Cardiac septum (tissue), 1 donor: ENCODE measurements around the gene DTNBP1. TPM values are rescaled to one million over a fixed set of nuclear protein-coding genes. Genes with fewer than 3 reads are reported as not detected.

Source experiments
- DNase-seq: peaks from one replicate; pipeline ENCODE4 v3.0.0-alpha.2; 2020; ENCODE audit warnings: low spot score
- intact Hi-C: fragments of 100-400 bp; cut with DNase I; formaldehyde crosslinking; loops from one replicate; pipeline ENCODE4 v1.14.0; 2022
- total RNA-seq: library from RNA; stranded (reverse); fragmentation: NEBNext Ultra II Directional; extraction: Animal tissue kit (Norgen Biotek cat#: 25700); gene quantifications from one replicate; pipeline ENCODE4 v1.2.1, GENCODE V29; 2021
- donor health status: DM: no; HTN: no; CAD: no.

The DTNBP1 gene
- total RNA-seq, 1 donor from 2014 or later: 19.0 TPM

DNA sequence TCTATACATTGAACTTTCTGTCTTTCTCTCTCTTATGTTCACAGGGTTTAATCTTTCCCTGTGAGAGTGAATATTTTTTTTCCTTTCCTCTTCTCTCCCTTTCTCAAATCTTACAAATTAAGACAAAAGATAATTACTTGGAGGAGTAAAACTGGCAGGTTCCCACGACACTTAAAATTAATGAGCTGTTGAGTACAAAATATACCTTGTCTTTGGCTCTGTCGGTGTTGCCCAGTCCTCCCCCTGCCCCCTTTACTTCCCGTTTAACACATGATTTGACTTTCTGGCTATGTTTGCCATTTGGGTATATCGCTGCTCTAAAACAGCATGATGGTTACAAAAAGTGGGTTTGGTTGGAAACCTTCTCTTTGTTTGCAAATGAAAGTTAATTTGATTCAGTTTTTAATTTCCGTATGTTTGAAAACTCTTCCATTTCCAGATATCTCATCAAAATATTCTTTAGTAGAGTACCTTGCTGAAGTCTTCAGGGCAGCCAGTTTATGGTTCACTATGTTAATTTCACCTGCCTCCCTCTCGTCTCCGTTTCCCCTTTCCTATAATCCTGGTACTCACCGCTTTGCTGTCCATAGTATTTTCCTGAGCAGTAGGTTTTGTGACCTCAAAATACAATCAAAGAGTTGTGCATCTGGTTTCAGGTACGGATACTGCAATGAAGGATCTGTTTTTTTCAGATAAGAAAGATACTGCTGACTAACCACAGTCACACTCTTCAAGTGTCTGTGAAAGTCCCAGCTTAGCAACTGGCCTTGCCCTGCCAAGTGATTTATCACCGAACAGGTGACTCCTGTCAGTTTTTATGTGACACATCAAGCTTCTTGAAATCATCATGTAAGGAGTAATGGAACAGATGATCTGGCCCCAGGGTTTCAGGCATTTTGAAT lies 181.2 kb downstream of the DTNBP1 start:
- intact Hi-C loops: no loop called here
- no peak for DNase-seq

DNA sequence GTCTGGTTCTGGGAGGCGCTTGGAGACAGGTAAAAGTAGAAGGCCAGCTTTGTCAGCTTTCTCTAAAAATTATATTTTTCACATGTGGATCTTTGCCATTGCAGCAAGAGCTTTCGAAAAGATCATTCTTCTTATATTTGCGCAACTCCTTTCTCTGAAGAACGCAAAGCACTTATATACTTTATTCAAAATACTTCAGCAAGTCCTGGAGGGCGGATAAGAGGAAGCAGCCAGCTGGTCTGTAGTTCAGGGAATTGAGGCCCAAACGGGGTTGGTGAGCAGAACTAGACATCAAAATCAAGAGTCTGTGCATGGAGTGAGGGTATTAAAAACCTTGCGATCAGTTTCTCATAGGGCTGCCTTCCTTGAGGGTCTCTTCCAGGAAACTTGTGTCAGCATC lies 182.3 kb downstream of the DTNBP1 start:
- intact Hi-C loops: no loop called here
- no peak for DNase-seq

DNA sequence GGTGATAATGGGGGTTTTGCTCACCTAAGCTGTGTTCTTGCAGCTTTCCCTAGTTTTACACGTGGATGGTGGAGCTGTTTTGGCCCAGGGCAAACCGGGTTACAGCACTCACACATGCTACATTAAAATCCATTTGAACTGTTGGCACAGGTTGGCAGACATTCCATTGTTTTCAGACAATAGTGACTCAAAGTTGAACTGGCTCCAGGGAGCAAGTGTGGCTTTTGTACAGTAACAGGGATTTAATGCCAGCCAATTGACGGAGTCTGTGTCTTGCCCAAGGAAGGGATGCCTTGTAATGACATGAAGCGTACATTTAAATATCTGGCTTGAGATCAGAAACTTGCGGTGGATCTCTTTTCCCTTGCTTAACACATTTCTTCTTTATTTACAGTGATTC lies 183.1 kb downstream of the DTNBP1 start:
- no peak for DNase-seq

DNA sequence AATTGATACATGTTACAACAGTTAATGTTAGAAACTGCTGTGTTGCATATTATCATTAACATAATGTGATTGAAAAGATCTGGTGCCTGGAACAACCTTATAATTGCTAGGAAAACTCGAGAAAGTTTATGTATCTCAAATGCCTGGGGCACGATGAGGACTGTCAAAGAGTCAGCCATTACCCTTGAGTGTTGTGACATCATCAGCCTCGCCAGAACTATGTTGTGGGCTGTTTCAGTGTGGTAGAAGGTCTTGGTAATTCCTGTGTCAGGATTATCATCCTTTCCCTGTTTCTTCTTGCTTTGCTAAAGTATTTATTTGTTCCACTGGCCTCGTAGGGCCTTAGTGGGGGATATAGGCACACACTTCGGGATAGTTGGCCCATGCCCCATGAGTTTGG lies 185.1 kb downstream of the DTNBP1 start:
- no peak for DNase-seq
- intact Hi-C loops: no loop called here

More for the DNA sequence above, 183.1 kb downstream of the DTNBP1 start:
- intact Hi-C loops: no loop called here

DNA sequence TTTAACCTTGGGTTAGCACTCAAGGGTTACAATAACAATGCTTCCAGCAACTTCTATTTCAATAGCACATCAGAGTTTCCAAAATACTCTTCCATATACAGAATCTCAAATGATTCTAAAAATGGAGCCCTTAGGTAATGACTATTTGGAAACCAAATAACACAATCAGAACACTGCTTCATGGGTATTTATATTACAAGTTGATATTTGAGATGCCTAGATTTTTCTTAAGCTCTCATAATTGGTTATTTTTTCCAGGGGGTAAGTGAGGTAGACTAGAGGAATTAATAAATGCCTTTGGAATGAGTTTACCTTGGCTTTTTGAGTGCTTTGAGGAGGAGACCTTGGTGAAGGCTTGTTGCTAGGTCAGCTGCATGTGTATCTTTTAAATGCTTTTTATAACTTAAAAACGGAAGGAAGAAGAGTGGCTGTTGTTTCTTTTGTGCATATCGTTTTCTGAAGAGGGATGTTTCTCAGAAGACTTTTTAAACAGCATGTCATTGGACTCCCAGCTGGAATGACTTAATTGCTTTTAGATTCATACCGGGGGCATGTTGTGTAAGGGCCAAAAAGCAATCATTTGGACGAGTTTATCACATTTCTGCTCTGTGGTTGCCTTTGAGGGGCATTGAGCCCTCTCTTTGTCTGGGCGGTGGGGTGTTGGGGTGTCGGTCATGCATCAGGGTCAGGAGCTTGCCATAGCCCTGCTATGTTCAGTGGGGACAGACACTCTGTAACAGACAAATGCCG lies 186.0 kb downstream of the DTNBP1 start:
- DNase-seq: no peak
- intact Hi-C loops: no loop called here

DNA sequence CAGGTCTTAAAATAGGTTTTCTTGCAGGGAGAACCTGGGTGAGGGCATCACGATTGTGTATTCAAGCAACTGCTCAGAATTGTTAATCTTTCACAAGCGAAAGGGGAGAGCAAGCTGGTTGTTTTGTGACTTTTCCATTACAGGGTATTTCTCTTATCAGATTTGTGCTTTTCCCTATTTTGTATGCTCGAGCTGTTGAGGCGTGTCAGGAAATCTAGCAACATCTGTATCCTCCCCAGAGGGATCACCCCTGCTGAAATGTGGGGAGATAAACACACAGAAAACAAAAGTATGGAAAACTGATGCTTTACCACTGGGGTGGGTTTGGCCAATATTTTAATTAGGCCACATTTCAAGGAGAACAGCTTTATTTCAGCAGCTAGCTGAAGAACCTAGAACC lies 187.0 kb downstream of the DTNBP1 start:
- no peak for DNase-seq
- intact Hi-C loops: no loop called here

DNA sequence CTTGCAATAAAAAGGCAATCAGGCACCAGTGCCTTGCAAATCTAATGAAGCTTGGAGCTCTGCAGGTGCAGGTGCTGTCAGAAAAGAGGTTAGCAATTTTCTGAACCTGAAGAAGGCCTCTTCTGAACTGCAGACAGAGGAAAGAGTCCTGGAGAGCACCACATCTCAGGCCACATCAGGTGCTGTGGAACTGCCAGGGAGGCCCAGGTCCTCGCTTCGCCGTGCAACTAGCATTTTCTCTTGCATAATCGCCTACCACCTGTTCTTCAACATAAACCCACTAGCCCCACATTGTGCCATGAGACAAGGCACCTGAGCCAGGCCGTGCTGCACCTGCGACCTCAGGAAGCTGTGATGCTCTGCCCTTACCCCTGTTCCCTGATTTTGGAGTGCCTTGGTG lies 187.6 kb downstream of the DTNBP1 start:
- intact Hi-C loops: no loop called here
- DNase-seq: no peak

DNA sequence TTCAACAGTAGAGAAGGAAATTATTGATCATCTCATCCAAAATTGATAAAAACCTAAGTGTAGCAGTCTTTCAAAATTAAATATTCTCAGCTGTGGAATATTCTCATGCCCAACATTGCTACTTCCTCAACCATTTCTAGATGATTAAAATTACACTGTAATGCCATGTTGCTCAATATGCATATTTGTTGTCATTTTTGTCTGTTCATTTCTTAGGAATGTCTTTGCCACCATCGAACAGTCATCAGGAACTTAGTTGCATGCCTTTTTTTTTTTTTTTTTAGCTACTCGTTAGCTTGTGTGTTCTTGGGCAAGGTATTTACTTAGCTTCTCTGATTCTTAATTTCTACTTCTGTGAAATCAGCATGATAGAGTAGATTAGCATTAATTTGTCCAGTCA lies 188.6 kb downstream of the DTNBP1 start:
- intact Hi-C loops: no loop called here
- DNase-seq: no peak

DNA sequence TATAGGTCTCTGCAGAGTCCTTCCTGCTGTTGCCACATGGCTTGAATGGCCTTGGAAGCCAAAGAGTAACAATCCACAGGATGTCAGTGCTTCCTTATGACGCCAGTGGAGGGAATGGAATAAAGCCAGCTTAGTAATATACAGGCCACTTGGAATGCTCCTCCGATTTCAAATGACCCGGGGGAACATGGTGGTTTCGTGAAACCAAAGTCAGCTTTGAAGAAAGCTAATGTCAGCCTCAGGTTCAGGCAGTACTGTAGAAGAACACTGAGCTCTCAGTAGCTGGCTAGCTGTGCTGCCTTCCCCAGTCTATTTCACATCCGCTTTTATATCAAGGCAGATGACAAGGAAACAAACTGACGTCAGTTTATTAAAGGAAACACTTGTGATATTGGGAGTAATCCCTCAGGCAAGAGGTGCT lies 189.1 kb downstream of the DTNBP1 start:
- intact Hi-C loops: no loop called here
- no peak for DNase-seq

DNA sequence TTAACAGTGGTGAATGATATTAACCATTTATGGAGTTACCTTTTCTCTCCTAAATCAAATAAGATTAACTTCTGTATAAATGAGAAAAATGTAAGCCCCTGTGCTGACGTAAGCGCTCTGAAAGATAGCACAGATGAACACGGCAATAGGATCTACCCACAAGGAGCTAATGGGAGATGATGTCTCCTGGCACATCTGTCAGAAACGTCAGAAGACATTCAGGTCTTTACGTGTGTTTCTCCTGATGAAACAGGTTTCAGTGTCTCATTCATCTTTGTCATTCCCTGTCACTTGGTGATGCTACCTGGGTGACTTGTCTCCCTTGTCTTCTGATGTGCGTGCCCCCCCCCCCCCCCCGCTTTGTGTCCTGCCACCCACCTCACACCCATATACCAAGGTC lies 189.7 kb downstream of the DTNBP1 start:
- intact Hi-C loops: no loop called here
- no peak for DNase-seq
